Measurements from ENCODE around the gene ARL4A. TPM values are rescaled to one million over a fixed set of nuclear protein-coding genes. Genes with fewer than 3 reads are reported as not detected.

Gene ARL4A
- total and polyA plus RNA-seq, 2 of the 13 experiments (the other 11 are each of a cell fraction or from before 2014, with no cell fraction given): 10.8 to 25.6 TPM

DNA sequence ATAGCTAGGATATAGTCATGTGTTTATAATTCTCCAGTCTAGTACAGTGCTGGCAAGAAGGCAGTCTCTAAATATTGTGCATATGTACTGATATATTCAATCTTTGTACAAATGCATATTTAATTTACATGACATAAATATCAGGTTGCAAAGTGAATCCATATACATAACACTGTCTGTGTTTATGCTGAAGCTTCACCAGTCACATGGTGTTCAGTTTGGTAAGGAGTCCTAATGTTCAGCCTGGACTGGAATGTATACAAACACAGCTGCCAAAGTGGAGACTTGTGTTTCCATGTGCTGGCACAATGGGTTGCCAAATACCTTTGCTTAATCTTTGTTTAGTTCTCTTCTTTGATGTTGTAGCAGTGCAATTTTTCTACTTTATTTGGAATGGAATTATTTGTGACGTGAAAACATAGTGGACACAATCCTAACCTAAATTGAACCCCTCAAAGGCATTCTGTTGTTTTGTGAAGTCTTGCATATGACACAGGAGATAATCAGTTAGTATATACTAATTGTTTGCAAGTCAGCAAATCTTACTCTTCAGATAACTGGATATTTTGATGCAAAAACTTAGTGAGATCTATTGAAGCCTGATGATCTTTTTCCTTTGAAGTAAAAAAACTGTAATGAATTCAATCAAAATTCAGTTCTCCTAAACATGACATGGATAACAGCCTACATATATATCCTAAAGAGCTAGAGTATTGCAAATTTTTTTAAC is 17.3 kb upstream of the ARL4A start (continued):
- TF ChIP-seq, protein P1, sequence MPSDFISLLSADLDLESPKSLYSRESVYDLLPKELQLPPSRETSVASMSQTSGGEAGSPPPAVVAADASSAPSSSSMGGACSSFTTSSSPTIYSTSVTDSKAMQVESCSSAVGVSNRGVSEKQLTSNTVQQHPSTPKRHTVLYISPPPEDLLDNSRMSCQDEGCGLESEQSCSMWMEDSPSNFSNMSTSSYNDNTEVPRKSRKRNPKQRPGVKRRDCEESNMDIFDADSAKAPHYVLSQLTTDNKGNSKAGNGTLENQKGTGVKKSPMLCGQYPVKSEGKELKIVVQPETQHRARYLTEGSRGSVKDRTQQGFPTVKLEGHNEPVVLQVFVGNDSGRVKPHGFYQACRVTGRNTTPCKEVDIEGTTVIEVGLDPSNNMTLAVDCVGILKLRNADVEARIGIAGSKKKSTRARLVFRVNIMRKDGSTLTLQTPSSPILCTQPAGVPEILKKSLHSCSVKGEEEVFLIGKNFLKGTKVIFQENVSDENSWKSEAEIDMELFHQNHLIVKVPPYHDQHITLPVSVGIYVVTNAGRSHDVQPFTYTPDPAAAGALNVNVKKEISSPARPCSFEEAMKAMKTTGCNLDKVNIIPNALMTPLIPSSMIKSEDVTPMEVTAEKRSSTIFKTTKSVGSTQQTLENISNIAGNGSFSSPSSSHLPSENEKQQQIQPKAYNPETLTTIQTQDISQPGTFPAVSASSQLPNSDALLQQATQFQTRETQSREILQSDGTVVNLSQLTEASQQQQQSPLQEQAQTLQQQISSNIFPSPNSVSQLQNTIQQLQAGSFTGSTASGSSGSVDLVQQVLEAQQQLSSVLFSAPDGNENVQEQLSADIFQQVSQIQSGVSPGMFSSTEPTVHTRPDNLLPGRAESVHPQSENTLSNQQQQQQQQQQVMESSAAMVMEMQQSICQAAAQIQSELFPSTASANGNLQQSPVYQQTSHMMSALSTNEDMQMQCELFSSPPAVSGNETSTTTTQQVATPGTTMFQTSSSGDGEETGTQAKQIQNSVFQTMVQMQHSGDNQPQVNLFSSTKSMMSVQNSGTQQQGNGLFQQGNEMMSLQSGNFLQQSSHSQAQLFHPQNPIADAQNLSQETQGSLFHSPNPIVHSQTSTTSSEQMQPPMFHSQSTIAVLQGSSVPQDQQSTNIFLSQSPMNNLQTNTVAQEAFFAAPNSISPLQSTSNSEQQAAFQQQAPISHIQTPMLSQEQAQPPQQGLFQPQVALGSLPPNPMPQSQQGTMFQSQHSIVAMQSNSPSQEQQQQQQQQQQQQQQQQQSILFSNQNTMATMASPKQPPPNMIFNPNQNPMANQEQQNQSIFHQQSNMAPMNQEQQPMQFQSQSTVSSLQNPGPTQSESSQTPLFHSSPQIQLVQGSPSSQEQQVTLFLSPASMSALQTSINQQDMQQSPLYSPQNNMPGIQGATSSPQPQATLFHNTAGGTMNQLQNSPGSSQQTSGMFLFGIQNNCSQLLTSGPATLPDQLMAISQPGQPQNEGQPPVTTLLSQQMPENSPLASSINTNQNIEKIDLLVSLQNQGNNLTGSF (CRISPR knock-in tag; IDR thresholded peaks at IDR 0.05): no peak
- TF ChIP-seq ZNF326 (CRISPR knock-in tag; IDR thresholded peaks at IDR 0.05; ENCODE audit: borderline replicate concordance) (no peak), ISX (CRISPR knock-in tag; conservative IDR thresholded peaks at IDR 0.05) (no peak), ZNF331 (CRISPR knock-in tag; IDR thresholded peaks at IDR 0.05) (peak; percentile 59; the same call in 1 of the 2 replicates), HIC2 (CRISPR knock-in tag; IDR thresholded peaks at IDR 0.05; ENCODE audit: low read depth) (no peak), ZNF780A (CRISPR knock-in tag; IDR thresholded peaks at IDR 0.05) (no peak), ZNF747 (CRISPR knock-in tag; IDR thresholded peaks at IDR 0.05; ENCODE audit: borderline replicate concordance) (no peak), HDAC2 (CRISPR knock-in tag; IDR thresholded peaks at IDR 0.05) (0 out of 2 replicates have a peak, but pooled peaks have one; percentile 23), ZBTB21 (CRISPR knock-in tag; IDR thresholded peaks at IDR 0.05) (no peak), ZNF280B (CRISPR knock-in tag; IDR thresholded peaks at IDR 0.05; ENCODE audit: borderline replicate concordance) (no peak), PTBP1 (IDR thresholded peaks at IDR 0.05; ENCODE audit: low read depth, low read length, poor library complexity, severe bottlenecking) (no peak), ZNF766 (CRISPR knock-in tag; IDR thresholded peaks at IDR 0.05; ENCODE audit: borderline replicate concordance) (no peak), ZNF7 (CRISPR knock-in tag; IDR thresholded peaks at IDR 0.05) (no peak), PHF5A (CRISPR knock-in tag; IDR thresholded peaks at IDR 0.05; ENCODE audit: low read depth, unreplicated experiment) (no peak), STAG1 (CRISPR knock-in tag; IDR thresholded peaks at IDR 0.05) (no peak), ZSCAN25 (CRISPR knock-in tag; IDR thresholded peaks at IDR 0.05) (no peak), TCF7 (IDR thresholded peaks at IDR 0.05; ENCODE audit: low read depth) (peak; percentile 75), SOX13 (IDR thresholded peaks at IDR 0.05) (peak; percentile 46; the same call in 1 of the 2 replicates), SOX13 (CRISPR knock-in tag; conservative IDR thresholded peaks at IDR 0.05 in 1 of 2, IDR thresholded peaks at IDR 0.05 in 1 of 2) (peak in 1 of 2 experiments; percentile 99; a peak in 2 of 4 replicates), HES4 (CRISPR knock-in tag; IDR thresholded peaks at IDR 0.05; ENCODE audit: borderline replicate concordance) (no peak)
- TF ChIP-seq, protein P2, sequence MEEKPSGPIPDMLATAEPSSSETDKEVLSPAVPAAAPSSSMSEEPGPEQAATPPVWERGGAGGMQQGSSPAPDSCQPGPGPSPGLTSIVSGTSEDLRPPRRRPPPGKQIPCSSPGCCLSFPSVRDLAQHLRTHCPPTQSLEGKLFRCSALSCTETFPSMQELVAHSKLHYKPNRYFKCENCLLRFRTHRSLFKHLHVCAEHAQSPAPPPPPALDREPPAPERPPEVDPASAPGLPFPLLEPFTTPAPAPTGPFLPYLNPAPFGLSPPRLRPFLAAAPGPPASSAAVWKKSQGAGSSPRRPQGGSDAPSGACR (CRISPR knock-in tag; IDR thresholded peaks at IDR 0.05): no peak

Data from HepG2 (cell line).